Uterus (tissue), 4 donors: ENCODE measurements around the gene PCDHGA11. TPM values are rescaled to one million over a fixed set of nuclear protein-coding genes. Genes with fewer than 3 reads are reported as not detected.
"Not testable (repeated sequence)": the region's sequence is repeated elsewhere in the genome, so short reads cannot be mapped to it uniquely, and the experiment has no call there.

Source experiments
- DNase-seq, 2 donors: peaks; one replicate each; pipeline ENCODE4 v3.0.0-alpha.2; 2019 to 2020
- H3K27ac ChIP-seq, 2 donors: fragments of 200-600 bp; sonication (generic); 1 replicate in 1 of 2; 2 replicates in 1 of 2; pipeline ENCODE4 v1.5.1; 2016 to 2018
- H3K27me3 ChIP-seq, 2 donors: fragments of 200-600 bp; sonication (generic); one replicate each; pipeline ENCODE4 v1.5.1; 2018 to 2019; ENCODE audit warnings: control low read depth in 1 of 2
- H3K36me3 ChIP-seq, 2 donors: fragments of 200-600 bp; sonication (generic); one replicate each; pipeline ENCODE4 v1.5.1; 2019; ENCODE audit warnings: control low read depth in 1 of 2
- H3K4me1 ChIP-seq, 2 donors: fragments of 200-600 bp; sonication (generic); one replicate each; pipeline ENCODE4 v1.5.1; 2018 to 2019; ENCODE audit warnings: control low read depth in 1 of 2
- H3K4me3 ChIP-seq, 2 donors: fragments of 200-600 bp; sonication (generic); 1 replicate in 1 of 2; 2 replicates in 1 of 2; pipeline ENCODE4 v1.5.1; 2018 to 2019; ENCODE audit warnings: mild to moderate bottlenecking in 1 of 2
- H3K9me3 ChIP-seq, 2 donors: fragments of 200-600 bp; sonication (generic); one replicate each; pipeline ENCODE4 v1.5.1; 2019; ENCODE audit warnings: control low read depth in 1 of 2
- POLR2A ChIP-seq, 2 donors: fragments of 450-650 bp; IDR thresholded peaks; one replicate each; pipeline ENCODE4 v1.6.1; 2016; ENCODE audit warnings: antibody characterized with exemption in 2 of 2, mild to moderate bottlenecking in 1 of 2, moderate library complexity in 1 of 2
- intact Hi-C: fragments of 100-400 bp; cut with DNase I; formaldehyde crosslinking; loops from one replicate; pipeline ENCODE4 v1.15.1; 2023; ENCODE audit warnings: low total_unique reads
- total RNA-seq, 4 donors: library from RNA; depleted of rRNA in 3 of 4; stranded (reverse); fragments of >200 nt in 3 of 4; gene quantifications; one replicate each; pipeline versions ENCODE4 v1.1.0 to v1.2.4, GENCODE V29; 2014 to 2023
- TF ChIP-seq, protein P1 (sequence below), 4 experiments: fragments of 200-600 bp in 2 of 4; fragments of 450-650 bp in 2 of 4; sonication (generic) in 2 of 4; IDR thresholded peaks; one replicate each; pipeline ENCODE4 v1.5.1; 2016 to 2019; ENCODE audit warnings: antibody characterized with exemption in 4 of 4, mild to moderate bottlenecking in 2 of 4, moderate library complexity in 1 of 4
- donor health status: DM: yes; HTN: yes; CAD: no.

Gene PCDHGA11
- total RNA-seq, 4 donors from 2014 or later: 9.4 to 13.2 (median 12.0) TPM

DNA sequence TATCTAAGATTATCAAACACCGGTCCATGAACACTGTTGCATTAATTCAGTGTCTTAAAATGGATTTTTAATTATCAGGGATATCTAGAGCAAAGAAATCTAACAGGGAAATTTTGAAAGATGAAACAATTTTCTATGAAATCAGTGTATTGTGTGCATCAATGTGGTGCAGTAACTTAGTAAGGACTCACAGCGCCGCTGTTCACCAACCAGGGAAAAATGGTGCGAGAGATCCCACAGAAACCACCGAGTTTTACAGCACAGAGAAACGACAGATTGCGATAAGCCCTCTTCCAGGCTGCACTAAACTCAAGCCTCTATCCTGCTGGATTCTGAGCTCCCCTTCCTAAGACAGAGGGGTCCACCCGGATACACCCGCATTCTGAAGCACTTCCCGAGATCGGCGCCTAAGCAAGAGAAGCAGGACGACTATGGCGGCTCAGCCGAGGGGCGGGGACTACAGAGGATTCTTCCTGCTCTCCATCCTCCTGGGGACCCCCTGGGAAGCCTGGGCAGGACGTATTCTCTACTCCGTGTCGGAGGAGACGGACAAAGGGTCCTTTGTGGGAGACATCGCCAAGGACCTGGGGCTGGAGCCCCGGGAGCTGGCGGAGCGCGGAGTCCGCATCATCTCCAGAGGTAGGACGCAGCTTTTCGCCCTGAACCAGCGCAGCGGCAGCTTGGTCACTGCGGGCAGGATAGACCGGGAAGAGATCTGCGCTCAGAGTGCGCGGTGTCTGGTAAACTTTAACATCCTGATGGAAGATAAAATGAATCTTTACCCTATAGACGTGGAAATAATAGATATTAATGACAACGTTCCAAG, 38.2 kb upstream of the PCDHGA11 start, which contains the start of gene PCDHGA7:
Gene PCDHGA7 (plus strand): TSS at position 274 of the 826 bp plus-strand sequence. CDS start 158 bp downstream, at position 432.
- Histone ChIP-seq H3K9me3 (peaks cover 0 to 90% of the 10 kb centered on the region in 2 donors), H3K4me1 (no peaks in the 10 kb centered on the region), H3K36me3 (no peaks in the 10 kb centered on the region), H3K4me3 (no peak within 1 kb of the TSS), H3K27me3 (no peaks in the 10 kb centered on the region), H3K27ac (no peak within 1 kb of the TSS)
- TF ChIP-seq POLR2A (IDR thresholded peaks at IDR 0.05): no peak
- TF ChIP-seq, protein P1, sequence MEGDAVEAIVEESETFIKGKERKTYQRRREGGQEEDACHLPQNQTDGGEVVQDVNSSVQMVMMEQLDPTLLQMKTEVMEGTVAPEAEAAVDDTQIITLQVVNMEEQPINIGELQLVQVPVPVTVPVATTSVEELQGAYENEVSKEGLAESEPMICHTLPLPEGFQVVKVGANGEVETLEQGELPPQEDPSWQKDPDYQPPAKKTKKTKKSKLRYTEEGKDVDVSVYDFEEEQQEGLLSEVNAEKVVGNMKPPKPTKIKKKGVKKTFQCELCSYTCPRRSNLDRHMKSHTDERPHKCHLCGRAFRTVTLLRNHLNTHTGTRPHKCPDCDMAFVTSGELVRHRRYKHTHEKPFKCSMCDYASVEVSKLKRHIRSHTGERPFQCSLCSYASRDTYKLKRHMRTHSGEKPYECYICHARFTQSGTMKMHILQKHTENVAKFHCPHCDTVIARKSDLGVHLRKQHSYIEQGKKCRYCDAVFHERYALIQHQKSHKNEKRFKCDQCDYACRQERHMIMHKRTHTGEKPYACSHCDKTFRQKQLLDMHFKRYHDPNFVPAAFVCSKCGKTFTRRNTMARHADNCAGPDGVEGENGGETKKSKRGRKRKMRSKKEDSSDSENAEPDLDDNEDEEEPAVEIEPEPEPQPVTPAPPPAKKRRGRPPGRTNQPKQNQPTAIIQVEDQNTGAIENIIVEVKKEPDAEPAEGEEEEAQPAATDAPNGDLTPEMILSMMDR (IDR thresholded peaks at IDR 0.05): no peak
- DNase-seq: no peak
- intact Hi-C loops: no loop called here

DNA sequence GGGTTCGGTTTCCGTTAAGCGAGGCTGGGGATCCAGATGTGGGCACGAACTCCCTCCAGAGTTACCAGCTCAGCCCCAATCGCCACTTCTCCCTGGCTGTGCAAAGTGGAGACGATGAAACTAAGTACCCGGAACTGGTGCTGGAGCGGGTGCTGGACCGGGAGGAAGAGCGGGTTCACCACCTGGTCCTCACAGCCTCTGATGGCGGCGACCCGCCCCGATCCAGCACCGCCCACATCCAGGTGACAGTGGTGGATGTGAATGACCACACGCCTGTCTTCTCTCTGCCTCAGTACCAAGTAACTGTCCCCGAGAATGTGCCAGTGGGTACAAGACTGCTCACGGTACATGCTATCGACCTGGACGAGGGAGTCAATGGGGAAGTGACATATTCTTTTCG, 37.5 kb upstream of the PCDHGA11 start:
- no peak overlapping the region for H3K27ac ChIP-seq
- no peak for TF ChIP-seq POLR2A (IDR thresholded peaks at IDR 0.05)
- TF ChIP-seq, protein P1 (IDR thresholded peaks at IDR 0.05): no peak
- no peaks in the 10 kb centered on the region for H3K36me3 ChIP-seq
- DNase-seq: no peak
- H3K4me1 ChIP-seq: no peaks in the 10 kb centered on the region
- no peak overlapping the region for H3K4me3 ChIP-seq
- peaks cover 0 to 86% of the 10 kb centered on the region in 2 donors for H3K9me3 ChIP-seq
- H3K27me3 ChIP-seq: no peaks in the 10 kb centered on the region
- intact Hi-C loops: no loop called here

DNA sequence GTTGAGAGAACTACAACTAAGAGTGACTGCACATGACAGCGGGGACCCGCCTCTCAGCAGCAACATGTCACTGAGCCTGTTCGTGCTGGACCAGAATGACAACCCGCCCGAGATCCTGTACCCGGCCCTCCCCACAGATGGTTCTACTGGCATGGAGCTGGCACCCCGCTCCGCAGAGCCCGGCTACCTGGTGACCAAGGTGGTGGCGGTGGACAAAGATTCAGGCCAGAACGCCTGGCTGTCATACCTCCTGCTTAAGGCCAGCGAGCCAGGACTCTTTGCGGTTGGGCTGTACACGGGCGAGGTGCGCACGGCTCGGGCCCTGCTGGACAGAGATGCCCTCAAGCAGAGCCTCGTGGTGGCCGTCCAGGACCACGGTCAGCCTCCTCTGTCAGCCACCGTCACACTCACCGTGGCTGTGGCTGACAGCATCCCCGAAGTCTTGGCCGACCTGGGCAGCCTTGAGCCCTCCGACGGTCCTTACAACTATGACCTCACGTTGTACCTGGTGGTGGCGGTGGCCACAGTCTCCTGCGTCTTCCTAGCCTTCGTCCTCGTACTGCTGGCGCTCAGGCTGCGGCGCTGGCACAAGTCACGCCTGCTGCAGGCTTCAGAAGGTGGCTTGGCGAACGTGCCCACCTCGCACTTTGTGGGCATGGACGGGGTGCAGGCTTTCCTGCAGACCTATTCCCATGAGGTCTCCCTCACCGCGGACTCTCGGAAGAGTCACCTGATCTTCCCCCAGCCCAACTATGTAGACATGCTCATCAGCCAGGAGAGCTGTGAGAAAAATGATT, 36.2 kb upstream of the PCDHGA11 start:
- H3K27ac ChIP-seq: no peak overlapping the region

DNA sequence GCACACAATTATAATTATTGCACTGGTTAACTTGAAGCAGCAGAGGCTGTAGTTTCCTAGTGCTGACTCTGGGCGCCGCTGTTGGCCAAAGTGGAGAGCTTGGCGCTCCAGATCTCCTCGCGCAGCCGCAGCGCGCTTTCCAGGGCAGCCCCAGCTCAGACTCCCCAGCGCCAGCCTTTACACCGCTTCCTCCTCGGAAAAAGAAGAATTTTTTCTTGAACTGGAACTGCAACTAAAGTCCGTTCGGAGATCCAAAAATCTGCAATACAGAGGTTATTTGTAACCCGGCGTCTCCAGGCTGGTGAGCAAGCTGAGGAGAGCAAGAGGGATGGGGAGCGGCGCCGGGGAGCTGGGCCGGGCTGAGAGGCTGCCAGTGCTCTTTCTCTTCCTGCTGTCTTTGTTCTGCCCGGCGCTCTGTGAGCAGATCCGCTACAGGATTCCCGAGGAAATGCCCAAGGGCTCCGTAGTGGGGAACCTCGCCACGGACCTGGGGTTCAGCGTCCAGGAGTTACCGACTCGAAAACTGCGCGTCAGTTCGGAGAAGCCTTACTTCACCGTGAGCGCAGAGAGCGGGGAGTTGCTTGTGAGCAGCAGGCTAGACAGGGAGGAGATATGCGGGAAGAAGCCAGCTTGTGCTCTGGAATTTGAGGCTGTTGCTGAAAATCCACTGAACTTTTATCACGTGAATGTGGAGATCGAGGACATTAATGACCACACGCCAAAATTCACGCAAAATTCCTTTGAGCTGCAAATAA, 33.1 kb upstream of the PCDHGA11 start, which contains the start of gene PCDHGB4:
Gene PCDHGB4 (plus strand): TSS at position 142 of the 755 bp plus-strand sequence. CDS start 187 bp downstream, at position 329.
- intact Hi-C loops, H3K4me1 ChIP-seq, H3K27me3 ChIP-seq, H3K27ac ChIP-seq, DNase-seq, H3K36me3 ChIP-seq, H3K4me3 ChIP-seq: not testable (repeated sequence)
- peaks cover 0 to 86% of the 10 kb centered on the region in 2 donors for H3K9me3 ChIP-seq
- TF ChIP-seq, protein P1 (IDR thresholded peaks at IDR 0.05): peak in 1 of 4 experiments; percentile 27

More for the DNA sequence above, 36.2 kb upstream of the PCDHGA11 start:
- Histone ChIP-seq H3K4me3 (no peak overlapping the region), H3K4me1 (no peaks in the 10 kb centered on the region), H3K36me3 (no peaks in the 10 kb centered on the region), H3K27me3 (no peaks in the 10 kb centered on the region), H3K9me3 (peaks cover 0 to 89% of the 10 kb centered on the region in 2 donors)
- TF ChIP-seq, protein P1 (IDR thresholded peaks at IDR 0.05): no peak
- TF ChIP-seq POLR2A (IDR thresholded peaks at IDR 0.05): no peak
- intact Hi-C loops: no loop called here
- DNase-seq: no peak
